GM12873 (cell line): ENCODE results near the gene CARD11.

ENCODE experiments used
- TF ChIP-seq, protein P1 (sequence below): IDR thresholded peaks from 2 replicates; pipeline ENCODE4 v1.5.1; 2012; ENCODE audit warnings: low read depth, mild to moderate bottlenecking, moderate library complexity, low read length, control low read depth; ENCODE audit not compliant: insufficient read depth; ENCODE audit errors: missing control alignments

The CARD11 gene

DNA sequence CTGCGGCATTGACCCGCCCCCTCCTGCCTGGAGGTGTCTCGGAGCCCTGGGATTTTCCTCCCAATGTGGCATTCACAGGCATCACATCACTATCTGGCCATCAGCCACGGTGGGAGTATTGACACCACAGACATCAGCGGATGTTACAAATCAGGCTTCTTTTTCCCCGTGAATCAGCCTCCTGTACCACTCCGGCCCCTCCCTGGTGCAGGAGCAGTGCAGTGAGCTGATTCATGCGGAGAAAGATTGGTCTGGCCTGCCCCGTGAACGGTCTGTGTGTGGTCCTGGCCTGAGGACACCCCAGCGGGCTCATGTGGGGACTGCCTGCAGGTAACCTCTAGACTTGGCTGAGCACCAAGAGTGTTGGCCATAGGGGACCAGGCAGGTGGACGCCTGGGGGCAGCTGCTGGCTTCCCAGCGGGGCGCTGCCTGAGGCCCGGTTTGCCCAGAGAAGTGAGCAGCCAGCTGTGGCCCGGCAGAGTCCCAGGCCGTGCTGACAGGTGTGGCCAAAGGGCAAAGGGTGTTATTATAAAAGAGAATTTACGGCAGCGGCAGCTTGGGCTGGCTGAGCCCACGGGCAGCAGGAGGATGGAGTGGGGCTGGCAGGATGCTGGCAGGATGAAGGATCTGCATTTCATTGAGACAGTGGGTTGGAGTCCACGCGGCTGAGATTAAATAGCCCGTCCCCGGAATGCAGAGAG lies 167.5 kb downstream of the CARD11 start:
- TF ChIP-seq, protein P1, sequence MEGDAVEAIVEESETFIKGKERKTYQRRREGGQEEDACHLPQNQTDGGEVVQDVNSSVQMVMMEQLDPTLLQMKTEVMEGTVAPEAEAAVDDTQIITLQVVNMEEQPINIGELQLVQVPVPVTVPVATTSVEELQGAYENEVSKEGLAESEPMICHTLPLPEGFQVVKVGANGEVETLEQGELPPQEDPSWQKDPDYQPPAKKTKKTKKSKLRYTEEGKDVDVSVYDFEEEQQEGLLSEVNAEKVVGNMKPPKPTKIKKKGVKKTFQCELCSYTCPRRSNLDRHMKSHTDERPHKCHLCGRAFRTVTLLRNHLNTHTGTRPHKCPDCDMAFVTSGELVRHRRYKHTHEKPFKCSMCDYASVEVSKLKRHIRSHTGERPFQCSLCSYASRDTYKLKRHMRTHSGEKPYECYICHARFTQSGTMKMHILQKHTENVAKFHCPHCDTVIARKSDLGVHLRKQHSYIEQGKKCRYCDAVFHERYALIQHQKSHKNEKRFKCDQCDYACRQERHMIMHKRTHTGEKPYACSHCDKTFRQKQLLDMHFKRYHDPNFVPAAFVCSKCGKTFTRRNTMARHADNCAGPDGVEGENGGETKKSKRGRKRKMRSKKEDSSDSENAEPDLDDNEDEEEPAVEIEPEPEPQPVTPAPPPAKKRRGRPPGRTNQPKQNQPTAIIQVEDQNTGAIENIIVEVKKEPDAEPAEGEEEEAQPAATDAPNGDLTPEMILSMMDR, result no peak

DNA sequence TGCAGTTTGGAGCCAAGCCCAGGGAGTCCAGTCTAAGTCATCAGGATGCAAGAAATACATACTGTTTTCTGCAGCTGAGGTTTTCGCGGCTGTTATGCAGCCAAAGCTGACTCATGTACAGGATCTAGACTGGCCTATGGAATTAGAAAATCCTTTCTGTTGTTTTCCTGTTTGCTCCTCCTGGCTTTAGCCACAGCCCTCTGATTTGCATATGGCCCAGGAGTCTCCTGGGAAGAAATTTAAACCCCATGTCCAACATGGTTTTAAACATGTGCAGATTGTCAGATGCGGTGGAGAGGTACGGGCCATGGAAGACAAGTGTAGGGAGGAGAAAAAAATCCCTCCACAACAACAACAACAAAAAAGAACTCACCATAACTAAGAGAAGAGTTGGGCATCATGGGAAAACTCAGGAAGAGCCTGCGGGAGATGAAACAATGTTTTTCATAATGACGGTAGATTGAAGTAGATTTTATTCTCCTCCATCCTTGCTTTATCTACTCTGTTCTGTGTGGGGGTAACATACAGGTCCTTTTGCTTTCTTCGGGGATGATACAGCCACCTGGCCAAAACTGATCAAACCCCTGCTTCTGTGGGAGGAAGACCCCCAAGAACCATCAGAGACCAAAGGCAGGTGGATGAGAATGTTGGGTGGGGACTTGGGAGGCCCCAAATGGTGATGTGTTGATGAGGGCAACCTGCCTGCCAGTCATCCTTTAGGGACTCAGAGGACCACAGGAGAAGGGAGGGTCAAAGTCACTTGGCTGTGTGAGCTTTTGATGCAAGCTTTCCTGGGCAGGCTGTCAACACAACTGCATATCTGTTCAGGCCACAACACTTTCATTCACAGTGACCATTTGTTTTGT lies 169.7 kb downstream of the CARD11 start:
- TF ChIP-seq, protein P1, result no peak

DNA sequence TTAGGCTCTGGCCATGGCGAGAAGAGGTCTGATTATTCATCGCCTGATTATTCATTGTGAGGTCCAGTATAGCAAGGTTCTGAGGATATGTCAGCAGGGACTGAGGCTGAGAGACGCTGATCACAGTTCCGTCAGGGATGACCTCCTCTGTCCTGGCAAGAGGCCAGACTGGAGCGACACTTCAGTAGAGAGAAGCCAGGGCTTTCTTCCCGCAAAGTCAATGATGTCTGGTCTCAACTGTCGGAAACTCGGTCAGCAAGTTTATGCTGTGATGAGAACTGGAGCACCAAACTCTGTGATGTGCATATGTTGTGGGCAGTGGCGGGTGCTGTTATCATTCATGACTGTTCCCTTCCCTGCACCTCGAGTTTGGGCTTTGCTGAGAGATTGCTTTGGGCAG lies 170.5 kb downstream of the CARD11 start:
- TF ChIP-seq, protein P1, result no peak

DNA sequence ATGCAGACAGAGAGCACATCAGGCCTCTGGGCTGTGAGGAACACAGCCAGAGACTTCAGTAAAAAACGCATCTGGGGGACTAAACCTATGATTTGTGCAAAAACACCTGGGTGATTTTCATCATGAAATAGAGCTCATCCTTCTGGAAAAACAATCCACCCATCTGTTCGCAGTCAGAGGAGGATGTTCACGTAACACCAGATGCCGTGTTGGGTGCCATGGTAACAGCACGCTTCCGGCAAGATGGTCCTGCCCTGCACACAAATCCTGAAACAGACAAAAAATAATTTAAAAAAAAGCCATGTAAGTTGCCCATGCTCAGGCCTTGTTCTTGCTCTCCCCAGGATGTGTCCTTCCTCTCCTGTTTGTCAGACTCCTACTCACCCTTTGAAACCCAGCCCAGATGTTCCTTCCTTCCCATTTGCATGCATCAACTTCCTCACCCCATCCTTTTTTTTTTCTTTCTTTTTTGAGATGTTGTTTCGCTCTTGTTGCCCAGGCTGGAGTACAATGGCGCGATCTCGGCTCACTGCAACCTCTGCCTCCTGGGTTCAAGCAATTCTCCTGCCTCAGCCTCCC lies 171.3 kb downstream of the CARD11 start:
- TF ChIP-seq, protein P1, result no peak

DNA sequence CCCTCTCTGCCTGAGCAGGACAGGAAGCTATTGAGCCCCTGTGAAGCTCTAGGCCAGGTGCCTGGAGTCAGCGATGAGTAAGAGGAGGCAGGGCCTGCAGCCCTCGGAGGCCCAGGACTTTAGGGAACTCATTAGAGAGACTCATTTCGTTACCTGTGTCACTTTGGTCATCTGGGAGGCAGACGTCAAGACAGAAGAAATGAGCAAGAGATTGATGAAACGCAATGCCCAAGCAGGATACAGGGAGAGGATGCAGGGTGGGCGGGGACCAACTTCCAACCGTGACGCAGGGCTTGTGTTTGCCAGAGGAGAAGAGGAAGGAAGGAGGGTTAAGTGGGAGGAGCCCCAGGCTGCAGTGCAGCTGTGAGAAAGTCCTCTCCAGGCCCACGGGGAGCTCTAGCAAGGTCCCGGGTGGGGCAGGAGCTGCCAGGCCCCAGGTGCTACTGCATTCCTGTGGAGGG lies 173.2 kb downstream of the CARD11 start:
- TF ChIP-seq, protein P1, result no peak

DNA sequence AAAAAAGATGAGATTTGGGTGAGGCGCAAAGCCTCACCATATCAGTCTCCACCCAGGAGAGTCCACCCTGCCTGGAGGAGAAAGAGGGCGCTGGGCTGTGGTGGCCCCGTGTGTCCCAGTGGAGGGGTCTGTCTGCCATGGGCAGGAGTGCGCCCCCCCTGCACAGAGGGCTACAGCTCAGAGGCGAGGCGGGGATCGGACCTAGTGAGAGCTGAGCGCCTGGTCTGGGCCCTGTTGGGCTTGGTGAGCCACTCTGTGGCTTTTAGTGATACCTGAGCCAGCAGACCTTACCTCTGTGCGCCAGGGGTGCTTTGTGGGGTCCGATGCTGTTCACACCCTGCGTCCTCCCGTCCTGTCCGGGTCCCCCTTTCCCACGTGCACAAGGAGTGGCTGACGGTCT lies 173.7 kb downstream of the CARD11 start:
- TF ChIP-seq, protein P1, result no peak

DNA sequence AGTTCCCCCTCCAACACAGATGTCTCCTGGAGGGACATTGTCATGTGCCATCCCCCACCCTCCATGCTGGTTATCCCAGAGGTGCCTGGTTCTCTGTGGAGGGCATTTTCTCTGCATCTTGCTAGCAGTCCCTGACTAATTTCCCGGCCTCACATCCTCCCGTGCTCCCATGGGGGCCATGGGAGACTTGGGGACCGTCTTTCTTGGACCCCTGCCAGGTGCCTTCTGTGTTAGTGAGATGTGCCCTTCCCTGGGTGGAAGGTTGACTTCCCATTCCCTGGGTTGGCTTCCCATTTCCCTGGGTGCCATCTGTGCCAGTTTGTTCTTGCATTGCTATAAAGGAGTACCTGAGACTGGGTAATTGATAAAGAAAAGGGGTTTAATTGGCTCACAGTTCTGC lies 177.1 kb downstream of the CARD11 start:
- TF ChIP-seq, protein P1, result no peak
